UCSD-AML1 (cell line): Measurements from ENCODE around the gene RBM12.

Source experiments
- DNase-seq: peaks from one replicate; lab custom pipeline; 2025; ENCODE audit not compliant: unreplicated experiment; lab: John Stamatoyannopoulos, UW

Gene RBM12

DNA sequence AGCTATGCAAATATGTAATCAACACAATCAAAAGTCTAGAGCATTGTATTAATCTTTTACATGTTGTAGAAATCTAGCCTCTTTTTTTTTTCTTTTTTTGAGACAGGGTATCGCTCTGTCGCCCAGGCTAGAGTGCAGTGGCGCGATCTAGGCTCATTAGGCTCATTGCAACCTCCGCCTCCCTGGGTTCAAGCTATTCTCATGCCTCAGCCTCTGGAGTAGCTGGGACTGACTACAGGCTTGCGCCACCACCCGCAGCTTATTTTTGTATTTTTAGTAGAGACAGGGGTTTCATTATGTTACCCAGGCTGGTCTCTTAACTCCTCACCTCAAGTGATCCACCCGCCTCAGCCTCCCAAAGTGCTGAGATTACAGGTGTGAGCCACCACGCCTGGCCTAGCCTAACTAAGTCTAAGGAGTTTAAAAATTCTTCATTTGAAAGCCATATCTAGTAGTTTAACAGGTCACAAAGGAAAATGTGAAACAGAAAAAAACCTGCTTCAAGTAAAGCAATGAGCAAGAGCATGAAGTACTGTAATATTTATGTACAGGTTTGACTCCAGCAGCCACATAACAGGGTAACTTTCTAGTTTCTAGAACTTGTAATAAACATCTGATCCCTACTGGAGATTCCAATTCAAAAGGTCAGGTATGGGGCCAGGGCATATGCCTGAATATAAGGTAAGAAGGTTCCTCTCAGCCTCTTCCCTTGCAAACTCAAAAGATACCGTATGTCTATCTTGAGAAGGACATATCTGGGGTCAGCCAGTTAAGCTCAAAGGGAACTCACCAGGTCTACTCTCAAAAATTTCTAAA is 4.4 kb downstream of the RBM12 start:
- no peak for DNase-seq

- DNase-seq = no peak
Observed at GRCh38 chr20:35657271-35657670, 7.4 kb downstream of the RBM12 start.

DNA sequence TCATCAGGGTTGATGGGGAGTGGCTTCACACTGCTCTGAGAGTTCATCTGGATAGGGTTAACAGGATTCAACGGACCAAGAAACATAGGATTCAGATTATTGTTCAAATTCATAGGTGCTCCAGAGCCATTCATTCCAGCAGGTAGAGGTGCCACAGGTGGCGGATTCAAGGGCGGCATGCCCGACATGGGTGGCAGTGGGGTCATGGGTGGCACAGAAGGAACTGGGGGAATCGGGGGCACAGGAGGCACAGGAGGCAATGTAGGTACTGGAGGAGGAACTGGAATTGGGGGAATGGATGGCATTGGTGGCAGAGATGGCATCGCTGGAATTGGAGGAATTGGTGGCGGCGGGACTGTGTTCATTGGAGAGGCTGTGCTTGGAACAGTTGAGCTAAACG is 10.3 kb downstream of the RBM12 start:
- DNase-seq = no peak

- DNase-seq = no peak
Observed at GRCh38 chr20:35653893-35654292, 10.8 kb downstream of the RBM12 start.

GRCh38 chr20:35653430-35653734 is 11.3 kb downstream of the RBM12 start:
- no peak for DNase-seq

DNA sequence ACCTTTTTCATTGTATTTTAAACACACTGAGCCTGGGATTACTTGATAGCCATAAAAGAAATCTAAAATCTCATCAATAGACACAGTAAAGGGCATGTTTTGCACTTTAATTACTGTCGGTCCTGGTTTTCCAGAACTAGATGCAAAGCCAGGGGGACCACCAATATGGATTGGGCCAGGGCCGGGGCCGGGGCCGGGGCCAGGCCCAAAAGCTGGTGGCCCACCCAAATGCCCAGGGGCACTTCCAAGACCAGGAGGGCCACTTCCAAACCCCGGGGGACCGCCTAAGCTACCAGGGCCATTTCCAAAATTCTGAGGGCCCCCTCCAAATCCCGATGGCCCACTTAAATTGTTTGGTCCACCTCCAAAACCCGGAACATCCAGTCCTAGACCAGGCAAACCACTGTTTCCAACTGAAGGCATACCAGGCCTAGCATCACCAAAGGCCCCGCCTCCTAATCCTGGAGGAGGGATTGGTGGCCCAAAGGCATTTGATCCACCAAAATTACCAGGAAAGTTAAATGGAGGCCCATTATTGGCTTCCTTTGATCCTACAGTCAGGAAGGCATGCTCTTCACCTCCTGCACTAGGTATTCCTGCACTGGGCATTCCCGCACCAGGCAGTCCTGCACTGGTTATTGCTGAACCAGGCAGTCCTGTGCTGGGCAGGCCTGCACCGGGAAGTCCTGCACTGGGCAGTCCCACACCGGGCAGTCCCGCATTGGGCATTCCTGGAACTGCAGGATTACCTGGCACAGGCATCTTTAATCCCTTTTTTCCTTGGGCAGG is 11.9 kb downstream of the RBM12 start:
- DNase-seq = no peak

DNA sequence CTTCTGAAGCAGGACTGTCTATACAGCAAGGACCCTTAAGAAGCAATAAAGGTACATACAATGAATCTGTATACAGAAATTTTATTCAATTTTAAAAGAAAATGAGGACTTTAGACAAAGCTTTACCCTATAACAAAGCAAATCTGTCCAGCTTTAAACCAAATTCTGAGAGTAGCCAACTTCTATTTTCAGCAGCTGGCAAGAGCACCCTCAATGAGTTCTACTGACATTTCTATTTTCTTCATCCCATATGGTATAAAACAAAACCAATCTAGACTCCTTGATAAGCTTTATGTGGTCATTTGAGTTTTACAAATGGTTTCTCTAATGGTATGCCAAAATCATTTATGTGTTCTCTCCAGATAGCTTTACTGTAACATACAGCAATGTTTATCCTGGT is 12.7 kb downstream of the RBM12 start:
- DNase-seq = no peak

DNA sequence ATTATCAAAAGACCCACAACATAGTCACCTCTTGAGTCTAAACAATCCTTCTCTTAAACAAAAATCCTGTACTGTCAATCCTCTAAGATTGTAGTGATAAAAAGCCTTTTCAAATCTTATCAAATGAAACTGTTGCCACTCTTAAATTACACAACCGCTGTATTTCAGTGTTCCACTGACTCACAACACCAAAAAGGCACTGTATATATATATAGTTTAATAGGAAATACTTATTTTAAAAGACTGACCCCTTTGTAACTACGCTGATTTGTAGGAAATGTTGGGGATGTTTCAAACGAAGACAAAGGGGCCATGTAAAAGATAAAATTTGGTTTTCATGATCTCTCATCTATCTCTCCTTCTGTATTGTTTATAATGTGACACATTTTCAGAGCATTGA is 14.1 kb downstream of the RBM12 start:
- no peak for DNase-seq

- DNase-seq = no peak
Observed at GRCh38 chr20:35648836-35649235, 15.9 kb downstream of the RBM12 start.

GRCh38 chr20:35644806-35645205 is 19.9 kb downstream of the RBM12 start:
- DNase-seq = no peak

GRCh38 chr20:35643045-35643444 is 21.7 kb downstream of the RBM12 start:
- DNase-seq = no peak

DNA sequence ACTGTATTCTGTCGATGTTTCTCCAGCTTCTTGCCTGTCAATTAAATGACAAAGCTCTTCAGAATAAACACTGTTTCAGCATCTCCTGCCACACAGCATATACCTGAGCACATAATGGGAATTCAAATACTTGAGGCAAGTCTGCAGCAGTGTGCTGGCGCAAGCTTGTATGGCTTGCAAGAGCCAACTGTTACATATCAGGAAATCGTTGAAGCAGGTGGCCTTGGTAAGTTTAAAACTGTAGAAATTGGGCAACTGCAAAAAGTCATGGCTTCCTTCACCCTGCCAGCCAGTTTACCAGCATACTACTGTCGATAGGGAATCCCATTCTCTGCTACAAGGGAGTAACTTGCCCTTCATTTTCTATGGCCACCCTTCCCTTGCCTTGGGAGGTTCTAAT is 23.0 kb downstream of the RBM12 start:
- DNase-seq = no peak

DNA sequence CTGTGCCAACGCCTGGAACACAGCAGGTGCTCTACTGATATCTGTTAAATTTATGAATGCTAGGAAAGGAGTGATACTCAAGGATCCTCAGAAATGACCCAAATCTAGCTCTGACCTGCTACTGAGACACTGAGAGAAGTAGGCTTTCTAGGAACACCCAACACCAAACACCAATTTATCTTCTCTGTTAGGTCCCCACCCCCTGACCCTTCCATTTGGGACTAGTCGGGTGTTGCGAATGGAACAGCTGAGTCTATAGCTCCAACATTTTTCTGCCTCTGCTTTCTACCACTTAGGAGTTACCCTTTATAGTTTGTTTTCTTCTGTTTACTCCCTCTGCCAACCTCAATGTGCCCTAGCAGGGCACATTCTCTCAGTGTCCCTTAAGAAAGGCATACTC is 24.0 kb downstream of the RBM12 start:
- DNase-seq = no peak

DNA sequence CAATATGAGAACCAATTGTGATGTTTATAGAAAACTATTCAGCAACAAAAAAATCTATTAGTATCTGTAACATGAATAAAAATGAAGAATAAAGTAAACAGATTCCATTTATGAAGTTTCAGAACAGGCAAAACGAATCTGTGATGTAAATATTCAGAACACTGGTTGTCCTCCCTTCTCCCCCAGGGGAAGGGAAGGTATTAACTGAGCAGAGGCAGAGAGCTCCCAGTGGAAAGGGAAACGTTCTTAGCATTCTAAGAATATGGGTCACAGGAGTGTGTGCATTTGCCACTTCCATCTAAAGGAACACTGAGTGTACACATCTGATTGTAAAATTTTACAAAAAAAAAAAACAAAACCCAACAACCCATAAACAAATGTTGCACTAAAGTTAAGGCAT is 25.9 kb downstream of the RBM12 start:
- no peak for DNase-seq

DNA sequence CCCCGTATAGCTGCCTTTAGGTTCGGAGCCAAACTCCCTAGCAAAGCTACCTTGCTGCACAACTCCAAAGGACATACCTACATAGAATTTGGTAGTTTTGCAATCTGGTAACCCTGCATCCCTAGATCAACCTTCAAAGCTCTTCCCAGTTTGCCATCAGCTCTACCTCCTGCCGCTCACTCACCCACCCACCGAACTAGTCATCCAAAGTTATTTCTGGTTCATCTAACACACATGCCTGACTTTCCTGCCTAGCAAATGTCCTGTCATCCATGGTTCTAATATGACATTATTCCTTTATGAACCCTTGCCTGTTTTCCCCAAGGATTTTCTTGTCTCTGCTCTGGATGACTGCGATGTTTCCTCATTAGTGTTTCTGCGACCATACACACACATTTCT is 27.4 kb downstream of the RBM12 start:
- no peak for DNase-seq

- no peak for DNase-seq
Observed at GRCh38 chr20:35636095-35636494, 28.6 kb downstream of the RBM12 start.

GRCh38 chr20:35635652-35636051 is 29.0 kb downstream of the RBM12 start:
- DNase-seq = no peak

GRCh38 chr20:35632539-35633115 is 32.1 kb downstream of the RBM12 start:
- DNase-seq = no peak

- no peak for DNase-seq
Observed at GRCh38 chr20:35630636-35631035, 34.1 kb downstream of the RBM12 start.

DNA sequence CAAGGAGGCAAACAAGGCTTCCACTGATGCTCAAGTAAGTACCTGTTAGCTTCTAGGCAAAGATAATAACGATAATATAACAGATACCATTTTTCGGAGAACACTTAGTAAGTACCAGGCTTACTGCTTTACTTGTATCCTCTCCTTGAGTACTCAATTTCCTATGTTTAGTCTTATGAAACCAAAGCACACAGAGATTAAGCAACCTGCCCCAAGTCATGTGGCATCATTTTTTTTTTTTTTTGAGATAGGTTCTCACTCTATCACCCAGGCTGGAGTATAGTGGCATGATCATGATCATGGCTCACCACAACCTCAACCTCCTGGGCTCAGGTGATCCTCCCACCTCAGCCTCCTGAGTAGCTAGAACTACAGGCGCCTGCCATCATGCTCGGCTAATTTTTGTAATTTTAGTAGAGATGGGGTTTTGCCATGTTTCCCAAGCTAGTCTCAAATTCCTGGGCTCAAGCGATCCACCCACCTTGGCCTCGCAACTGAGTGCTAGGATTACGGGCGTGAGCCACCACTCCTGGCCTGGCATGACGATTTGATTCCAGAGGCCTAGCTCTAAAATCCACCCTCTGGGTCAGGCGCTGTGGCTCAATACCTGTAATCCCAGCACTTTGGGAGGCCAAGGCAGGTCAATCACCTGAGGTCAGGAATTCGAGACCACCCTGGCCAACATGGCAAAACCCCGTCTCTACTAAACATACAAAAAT is 35.1 kb downstream of the RBM12 start:
- no peak for DNase-seq

DNA sequence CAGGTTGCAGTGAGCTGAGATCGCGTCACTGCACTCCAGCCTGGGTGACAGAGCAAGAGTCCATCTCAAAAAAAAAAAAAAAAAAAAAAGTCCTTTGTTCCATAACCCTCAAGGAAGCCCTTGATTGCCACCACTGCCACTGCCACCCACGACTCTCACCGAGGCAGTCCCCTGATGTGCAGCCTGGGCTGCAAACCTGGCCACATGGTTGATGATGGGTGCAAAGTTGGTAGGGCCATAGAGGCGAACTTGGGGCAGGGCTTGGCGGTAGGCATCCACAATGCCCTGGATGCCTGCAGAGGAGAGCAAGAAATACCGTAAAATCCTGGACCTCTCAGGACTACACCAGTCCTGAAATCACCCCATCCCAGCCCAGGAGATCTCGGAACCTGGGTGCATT is 37.6 kb downstream of the RBM12 start:
- DNase-seq = no peak
